Activated naive CD4-positive, alpha-beta T cell treated with anti-CD3 and anti-CD28 coated beads, Interleukin-2, amount 50 U/mL, for 16 hours (primary cell): ENCODE data around the gene FOXK1.
"Not testable (repeated sequence)": the region's sequence is repeated elsewhere in the genome, so short reads cannot be mapped to it uniquely, and the experiment has no call there.

Experiments
- DNase-seq: peaks from one replicate; pipeline ENCODE4 v3.0.0-alpha.2; 2020

The FOXK1 gene

GRCh38 chr7:4802577-4802976 is 120.5 kb downstream of the FOXK1 start:
- not testable (repeated sequence) for DNase-seq

- DNase-seq, result no peak
These were observed 121.5 kb downstream of the FOXK1 start for GRCh38 chr7:4803397-4804241.

DNA sequence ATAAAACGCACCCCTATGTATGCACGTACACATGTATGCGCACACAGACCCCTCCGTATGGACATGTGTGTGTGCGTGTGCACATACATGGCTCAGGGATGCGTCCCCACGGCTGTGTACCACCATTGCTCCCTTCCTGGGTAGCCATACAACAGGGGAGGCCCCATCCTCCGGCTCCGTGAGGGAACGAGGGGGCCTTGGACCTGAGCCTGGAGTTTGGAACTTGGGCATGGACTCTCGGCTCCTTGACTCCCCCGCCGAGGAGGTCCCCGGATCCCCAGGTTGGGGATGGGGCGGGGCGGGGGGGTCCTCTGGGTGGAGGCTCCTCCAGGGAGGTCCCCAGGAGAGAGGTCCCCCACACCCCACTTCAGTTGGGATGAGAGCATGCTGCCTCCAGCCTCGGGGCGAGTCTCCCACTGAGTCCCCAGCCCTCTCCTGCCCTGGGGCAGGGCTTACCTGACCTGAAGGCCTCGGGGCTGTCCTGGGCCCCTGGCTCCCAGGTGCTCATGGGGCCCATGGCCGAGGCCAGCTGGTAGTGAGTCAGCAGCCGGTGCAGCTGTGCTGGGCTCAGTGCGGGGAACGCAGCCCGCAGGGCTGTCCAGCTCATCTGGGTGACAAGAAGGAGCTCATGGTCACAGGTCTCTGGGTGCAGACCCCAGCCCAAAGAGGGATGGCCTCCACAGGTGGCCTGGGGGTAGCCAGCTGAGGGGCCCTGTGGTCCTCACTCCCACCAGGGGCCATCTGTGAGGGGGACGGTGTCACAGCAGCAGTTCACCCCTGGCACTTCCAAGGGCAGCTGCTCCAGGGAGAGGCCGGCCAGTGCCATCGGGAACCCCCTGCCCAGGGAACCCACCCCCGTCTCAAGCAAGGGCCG is 123.3 kb downstream of the FOXK1 start:
- DNase-seq, result no peak

DNA sequence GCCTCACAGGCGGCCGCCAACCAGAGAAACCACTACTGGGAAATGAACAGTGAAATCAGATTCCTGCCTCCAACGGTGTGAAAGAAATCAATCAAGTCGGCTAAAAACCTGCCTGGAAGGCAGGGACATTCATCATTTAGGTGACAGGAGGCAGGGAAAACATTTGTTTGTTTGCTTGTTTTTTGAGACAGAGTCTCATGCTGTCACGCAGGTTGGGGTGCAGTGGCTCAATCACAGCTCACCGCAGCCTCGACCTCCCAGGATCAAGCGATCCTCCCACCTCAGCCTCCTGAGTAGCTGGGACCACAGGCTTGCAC is 123.8 kb downstream of the FOXK1 start:
- no peak for DNase-seq

DNA sequence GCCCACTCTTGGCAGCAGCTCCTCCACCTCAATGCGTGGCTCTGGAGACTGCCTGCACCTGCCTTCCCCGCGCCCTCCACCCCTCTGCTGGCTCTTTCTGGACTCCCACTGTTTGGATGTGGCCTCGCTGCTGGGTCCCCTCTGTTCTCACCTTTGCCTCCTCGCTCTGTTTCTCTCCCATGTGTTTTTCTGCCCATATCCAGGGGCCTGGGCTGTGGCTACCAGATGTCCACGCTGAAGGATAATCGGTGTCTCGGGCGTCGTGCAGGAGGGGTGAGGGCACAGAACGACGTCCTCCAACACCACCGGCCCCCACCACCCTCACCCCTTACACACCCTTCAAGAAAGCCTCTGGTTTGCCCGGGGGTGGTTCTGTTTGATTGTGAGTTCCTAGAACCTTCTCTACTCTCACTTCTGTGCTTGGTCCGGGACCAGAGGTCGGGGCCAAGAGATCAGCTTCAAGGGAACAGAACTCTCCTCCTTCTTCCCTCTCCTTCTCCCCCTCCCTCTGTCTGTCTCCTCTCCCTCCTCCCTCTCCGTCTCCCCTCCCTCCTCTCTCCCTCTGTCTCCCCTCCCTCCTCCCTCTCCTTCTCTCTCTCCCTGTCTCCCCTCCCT is 125.0 kb downstream of the FOXK1 start:
- no peak for DNase-seq

- no peak for DNase-seq
These were observed 125.5 kb downstream of the FOXK1 start for GRCh38 chr7:4807598-4808016.

GRCh38 chr7:4808026-4808425 is 125.9 kb downstream of the FOXK1 start:
- no peak for DNase-seq

DNA sequence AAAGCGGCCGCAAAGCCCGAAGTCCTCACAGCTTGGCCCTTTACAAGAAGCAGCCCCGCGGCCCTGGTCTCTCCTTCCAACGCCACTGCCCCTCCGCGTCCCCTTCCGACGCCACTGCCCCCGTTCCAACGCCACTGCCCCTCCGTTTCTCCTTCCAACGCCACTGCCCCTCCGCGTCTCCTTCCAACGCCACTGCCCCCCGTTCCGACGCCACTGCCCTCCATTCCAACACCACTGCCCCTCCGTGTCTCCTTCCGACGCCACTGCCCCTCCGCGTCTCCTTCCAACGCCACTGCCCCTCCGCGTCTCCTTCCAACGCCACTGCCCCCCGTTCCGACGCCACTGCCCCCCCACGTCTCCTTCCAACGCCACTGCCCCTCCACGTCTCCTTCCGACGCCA is 126.5 kb downstream of the FOXK1 start:
- DNase-seq, result no peak

GRCh38 chr7:4809091-4809591 is 127.0 kb downstream of the FOXK1 start:
- peak; percentile 41 for DNase-seq

DNA sequence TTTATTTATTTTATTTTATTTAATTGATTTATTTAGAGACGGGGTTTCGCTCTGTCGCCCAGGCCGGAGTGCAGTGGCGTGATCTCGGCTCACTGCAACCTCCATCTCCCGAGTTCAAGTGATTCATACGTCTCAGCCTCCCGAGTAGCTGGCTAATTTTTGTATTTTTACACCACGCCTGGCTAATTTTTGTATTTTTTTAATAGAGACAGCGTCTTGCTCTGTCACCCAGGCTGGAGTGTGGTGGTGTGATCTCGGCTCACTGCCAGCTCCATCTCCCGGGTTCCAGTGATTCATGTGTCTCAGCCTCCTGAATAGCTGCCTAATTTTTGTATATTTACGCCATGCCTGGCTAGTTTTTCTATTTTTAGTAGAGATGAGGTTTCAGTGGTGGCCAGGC is 127.6 kb downstream of the FOXK1 start:
- DNase-seq, result no peak

DNA sequence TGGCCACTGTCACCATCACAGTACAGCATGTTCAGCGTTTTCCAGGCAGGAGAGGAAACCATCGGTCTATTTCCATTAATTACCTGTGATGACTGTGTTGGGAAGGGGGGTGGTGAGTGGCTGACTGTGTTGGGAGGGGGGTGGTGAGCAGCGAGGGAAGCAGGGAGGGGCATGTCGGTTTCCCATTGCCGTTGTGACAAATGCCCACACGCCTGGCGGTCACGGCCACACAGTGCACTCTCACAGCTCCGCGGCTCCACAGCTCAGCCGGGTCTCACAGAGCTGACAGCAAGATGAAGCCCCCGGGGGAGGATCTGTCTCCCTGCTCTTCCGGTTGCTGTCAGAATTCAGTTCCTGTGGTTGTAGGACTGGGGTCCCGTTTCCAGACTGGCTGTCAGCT is 132.3 kb downstream of the FOXK1 start:
- no peak for DNase-seq

DNA sequence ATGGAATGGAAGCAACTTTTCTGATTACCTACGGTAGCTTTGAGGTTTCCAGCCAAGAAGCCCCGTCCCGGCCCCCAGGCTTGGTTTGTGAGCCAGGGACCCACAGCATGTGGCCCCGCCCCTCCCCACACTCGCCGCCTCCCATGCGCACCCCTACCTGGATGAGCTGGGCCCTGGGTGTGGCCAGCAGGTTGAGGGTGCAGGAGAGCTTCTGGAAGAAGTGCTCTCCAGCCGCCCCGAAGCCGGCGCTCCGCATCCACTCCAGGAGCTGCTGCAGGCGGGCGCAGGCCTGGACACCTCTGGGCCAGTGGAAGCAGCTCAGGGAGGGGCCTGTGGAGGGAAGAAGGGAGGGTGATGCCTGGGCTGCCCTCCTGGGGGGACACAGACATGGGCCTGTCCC is 133.0 kb downstream of the FOXK1 start:
- no peak for DNase-seq

GRCh38 chr7:4815609-4816418 is 133.7 kb downstream of the FOXK1 start:
- DNase-seq, result no peak

DNA sequence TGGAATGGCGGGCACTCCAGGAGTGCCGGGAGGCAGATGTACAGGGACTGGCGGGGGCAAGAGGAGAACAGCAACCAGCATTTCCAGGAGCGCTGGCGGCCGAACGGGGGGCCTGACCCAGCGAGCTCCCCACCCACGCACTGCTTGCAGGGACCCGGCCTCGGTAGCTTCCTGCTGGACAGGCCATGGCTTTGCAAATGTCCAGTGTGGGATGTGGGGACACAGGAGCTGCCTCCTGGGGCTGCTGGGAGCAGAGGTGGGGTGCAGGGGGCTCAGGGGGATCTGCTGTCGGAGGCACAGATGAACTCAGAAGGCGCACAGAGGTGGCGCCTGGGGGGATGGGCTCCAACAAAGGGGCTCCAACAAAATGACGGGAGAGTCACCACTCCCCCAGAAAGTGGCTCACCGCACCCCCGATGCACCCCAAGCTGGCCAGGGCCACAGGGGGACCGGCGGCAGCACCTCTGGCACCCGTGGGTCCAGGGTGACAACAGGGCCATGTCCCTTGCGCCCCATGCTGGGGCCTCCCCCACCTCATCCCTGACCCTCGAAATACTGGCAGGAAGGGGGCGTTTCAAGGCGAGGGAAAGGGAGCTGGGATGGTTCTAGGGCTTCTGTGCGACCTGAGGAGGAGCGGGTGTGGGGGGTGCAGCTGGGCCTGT is 134.5 kb downstream of the FOXK1 start:
- DNase-seq, result no peak

DNA sequence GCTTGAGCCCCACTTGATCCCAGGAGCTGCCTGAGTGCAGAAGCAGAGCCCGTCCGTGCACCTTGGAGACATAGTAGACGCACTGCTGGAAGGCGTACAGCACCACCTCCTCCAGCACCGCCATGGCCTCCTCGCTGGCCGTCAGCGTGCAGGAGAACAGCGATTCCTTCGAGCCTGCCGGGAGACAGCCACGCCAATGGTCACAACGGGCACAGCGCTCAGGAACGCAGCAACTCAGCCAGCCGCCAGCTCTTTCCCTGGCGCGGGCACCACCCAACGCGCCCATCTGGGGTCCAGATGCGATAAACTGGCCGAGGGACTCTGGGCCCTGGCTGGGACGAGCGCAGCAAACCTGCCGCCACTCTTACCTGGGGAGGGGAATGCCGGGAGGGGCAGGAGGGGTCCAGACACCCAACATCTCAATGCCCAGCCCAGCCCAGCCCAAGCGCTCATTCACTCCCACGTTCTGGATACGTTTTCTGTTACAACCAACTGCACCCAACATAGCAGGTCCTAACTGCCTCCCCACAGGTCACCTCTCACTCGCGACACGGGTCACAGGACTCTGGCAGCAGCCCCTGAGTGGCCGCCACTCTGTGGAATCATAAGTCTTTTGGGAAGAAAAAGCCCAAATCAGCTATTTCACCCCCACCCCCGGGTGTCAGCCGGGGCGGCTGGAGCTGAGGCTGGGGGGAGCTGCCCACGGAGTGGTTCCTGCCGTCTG is 135.2 kb downstream of the FOXK1 start:
- no peak for DNase-seq

DNA sequence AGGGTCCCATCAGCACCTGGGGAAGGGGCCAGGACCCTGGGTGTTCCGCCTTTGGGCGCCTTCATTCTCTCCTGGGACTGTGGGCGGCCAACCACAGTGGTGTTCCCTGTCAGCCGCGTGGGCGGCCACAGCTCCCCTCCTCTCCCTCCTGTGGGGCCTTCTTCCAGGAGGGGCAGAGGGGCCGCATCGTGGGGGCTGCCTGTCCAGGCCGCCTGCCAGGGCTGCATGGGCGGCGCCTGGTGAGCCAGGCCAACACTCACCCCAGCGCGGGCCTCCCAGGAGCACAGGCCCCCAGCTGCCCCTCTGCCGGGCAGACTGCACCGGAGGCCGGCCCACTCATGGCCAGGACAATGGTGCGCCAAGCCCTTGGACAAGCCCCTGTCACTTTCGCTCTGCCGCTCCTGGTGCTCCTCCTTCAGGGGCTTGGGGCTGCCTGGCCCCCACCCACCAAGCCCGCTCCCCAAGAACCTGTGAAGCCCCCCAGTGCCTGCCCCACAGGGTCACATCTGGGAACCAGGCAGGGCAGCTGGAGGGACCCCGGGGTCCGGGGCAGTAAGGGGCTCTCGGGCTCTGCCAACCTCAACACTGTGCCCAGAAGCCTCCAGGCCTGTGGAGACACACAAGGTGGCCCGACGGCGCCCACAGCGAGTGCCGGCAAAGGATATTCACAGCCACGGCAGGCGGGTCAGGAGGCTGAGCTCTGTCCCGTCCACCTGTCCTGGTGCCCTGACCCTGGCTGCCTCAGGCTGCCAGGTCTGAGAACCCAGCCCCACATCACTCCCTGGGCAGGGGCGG is 136.1 kb downstream of the FOXK1 start:
- DNase-seq, result no peak

DNA sequence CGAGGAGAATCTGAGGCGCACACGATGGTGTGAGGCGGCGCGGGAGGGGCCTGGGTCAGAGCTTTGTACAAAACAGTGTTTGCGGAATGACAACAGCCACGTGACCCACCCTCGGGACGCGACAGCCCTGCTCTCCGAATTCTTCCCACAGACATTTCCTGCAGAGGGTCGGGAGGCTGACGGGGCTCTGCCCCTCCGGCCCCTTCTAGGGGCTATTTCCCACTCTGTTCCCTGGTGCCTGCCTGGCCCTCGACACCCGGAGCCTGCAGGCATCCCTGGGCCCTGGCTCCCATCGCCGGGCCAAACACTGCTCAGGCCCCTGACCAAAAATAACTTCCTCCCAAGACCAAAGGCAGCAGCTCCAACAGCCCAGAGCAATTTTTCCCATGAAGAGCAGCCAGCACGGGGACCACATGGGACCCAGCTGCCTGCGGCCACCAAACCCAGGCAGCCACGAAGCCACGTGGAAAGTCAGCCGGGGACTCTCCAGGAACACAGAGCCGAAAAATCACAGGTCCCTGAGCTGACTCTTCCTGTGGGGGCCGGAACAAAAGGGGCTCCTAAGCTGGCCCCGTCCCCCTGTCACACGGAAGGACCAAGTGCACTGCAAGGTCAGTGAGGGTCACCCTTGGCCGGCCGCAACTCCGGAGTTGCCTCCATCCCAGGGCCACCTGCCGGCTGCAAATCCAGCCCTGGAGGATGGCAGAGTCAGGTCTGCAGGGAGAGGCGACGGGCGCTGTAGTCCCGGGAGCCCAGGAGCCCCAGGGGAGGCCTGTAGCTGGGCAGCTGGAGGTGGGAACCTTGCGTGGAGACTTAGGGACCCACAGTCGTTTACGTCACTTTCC is 137.7 kb downstream of the FOXK1 start:
- DNase-seq, result no peak

GRCh38 chr7:4820405-4820966 is 138.4 kb downstream of the FOXK1 start:
- no peak for DNase-seq
